ENCODE measurements around the gene HOXD4.

The HOXD4 gene

DNA sequence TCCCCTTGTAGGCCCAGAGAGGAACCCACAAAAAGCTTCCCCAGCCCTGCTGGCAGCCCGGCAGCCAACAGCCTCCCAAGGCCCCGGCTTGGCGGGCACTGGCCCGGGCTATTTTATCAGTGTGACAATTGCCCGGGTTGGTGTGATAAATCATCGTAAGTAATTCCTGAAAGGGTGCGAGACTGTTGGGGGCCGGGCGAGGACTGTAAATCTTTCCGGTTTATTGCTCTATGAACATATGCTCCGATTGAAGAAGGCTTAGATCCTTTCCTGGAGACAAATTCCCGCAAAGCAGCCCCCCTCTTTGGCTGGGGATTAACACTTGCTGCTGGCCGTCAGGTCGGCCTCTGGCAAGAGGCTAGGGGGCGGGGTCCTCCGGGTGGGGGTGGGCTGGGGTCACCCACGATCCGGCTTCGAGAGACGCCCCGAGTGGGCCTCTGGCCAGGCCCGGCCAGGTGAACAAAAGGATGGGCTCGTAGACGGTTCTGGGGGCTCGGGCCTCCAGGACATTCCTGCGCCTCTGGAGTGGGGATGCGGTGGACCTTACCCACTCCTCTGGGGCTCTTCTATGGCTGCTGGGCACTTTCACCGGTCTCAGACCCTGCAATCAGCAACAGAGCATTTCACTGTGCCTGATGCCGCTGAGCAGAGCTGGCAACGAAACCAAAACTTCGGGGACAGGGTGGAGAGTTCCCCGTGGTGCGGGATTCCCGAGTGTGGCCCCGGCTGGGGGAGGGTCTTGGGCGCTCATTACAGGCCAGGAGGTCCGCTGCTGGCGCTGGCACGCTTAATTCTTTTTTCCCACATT, 7.7 kb downstream of the HOXD4 start:
- no peak for FAIRE-seq

DNA sequence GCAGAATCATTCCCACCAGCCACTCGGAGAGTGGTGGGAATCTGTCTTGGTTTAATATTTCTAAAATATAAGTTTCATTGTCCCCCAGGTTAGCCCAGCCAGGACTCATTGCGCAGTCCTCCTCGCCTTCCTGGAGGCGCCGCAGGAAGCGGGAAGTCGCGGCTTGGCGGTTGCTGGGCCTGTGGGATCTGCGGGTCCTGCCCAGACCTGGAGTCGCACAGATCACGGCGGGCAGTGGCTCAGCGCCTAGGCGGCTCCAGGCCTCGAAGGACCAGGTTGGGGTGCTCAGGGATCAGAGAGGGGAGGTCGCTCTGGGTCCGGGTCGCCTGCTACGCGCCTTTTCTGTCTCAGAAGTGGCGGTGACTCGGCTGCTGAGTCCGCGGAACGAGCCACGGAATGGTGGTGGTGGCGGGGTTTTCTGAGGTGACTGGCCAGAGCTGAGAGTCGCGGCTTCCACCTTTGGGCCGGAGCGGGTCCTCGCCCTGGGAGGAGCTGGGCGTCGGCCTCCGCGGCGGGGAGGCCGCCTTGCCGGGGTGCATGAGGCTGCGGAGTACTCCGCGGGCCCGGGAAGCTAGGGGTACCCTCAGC, 8.4 kb downstream of the HOXD4 start:
- FAIRE-seq: no peak

DNA sequence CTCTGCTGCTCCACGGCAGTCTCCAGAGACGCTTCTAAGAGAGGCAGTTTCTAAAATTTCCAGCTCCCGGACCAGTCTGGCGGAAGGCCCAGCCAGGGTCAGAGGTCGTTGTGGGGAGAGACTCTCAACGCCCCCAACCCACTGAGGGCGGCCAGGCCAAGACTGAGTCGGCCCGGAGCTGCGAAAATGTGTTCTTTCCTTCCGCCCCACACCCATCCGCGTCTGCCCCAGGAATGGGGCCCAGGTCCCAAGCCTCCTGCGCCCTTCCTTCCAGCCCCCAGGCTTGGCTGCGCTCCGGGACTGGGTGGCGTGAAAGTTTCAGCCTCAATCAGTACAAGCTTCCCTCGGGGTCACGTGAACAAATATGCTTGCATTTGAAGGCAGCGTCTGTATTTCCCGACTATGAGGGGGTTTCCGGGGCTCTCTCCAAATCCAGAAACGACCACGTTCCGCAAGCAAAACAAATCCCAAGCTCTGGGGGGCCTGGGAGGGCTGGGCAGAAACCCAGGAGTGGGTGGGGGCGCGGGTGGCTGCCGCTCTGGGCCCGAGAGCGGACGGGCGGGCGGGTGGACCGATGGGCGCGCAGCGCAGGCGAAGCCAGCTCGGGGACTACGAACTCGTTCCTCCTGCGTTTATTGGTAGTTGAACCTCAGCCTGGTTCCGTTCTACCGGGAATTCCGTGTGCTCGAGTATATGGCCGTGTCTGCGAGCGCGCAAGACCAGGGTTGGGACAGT, 9.1 kb downstream of the HOXD4 start:
- no peak for FAIRE-seq

DNA sequence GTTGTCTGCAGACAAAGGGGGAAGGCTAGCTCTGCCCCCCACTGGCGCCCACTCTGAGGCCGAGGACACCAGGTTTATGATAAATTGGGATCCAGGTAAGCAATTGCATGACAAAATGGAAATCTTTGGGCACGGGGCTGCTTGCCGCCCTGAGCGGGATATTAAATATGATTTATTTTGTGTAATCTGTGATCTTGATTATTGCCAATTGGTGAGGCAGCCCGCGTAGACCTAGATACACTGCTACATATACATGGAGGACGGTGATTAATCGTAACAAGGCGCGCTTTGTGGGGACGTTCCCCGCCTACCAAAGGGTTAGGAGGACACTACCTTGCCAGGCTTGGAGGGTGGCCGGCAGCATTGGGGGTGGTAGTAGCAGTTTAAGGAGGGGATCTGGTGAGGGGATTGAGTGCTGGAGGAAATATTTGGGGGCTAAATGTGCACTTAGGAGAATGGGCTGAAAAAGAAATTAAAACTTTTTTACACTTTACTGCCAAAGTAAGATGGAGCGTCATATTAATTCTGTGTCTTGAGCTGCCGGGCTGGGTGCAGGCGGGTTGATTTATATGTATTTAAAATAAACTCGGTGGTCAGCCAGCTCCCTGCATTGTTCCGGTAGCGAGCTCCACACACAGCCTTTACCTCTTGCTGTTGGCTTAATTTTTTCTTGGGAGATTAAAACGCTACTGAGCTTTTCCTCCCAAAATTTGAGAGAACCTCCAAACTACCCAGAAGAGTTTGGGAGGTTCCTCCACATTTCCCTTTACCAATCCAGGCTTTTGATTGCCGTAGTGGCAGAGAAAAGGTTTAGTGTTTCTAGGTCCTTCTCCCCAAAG, 9.9 kb downstream of the HOXD4 start:
- no peak for FAIRE-seq

DNA sequence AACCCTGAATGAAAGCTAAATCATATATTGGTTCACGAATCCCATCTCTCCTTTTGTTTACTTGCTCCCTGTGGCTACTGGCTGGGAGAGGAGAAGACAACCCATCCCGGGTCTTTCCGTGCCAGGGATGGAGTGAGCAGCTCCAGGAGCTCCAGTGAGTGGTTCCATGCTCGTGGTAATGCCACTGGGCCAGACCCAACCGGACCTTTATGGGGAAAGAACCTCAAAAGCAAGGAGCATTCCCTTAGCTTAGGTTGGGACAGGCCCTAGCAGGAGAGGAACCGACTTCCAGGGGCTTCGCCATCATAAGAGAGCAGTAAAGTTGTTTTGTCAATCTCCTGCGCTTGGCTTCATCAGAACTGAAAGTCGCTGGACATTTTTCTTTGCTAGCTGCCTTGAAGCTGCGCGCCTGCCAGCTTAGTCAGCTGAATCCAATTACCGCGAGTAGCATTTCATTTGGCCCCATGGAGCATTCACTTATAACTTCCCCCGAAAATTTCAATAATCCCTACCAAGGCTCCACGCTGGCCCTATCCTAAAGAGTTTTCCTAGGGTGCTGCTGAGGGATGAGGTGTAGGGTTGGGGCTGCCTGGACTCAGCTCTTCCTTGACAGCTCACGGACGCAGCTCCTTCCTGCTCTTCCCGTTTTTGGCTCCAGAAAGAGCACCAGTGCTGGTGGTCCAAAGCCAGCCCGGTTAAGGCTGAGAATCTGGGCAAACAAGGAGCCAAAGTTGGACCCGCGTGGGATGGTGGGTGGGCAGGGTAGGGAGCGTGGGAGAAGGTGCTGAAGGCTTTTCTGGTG, 10.7 kb downstream of the HOXD4 start:
- FAIRE-seq: no peak

DNA sequence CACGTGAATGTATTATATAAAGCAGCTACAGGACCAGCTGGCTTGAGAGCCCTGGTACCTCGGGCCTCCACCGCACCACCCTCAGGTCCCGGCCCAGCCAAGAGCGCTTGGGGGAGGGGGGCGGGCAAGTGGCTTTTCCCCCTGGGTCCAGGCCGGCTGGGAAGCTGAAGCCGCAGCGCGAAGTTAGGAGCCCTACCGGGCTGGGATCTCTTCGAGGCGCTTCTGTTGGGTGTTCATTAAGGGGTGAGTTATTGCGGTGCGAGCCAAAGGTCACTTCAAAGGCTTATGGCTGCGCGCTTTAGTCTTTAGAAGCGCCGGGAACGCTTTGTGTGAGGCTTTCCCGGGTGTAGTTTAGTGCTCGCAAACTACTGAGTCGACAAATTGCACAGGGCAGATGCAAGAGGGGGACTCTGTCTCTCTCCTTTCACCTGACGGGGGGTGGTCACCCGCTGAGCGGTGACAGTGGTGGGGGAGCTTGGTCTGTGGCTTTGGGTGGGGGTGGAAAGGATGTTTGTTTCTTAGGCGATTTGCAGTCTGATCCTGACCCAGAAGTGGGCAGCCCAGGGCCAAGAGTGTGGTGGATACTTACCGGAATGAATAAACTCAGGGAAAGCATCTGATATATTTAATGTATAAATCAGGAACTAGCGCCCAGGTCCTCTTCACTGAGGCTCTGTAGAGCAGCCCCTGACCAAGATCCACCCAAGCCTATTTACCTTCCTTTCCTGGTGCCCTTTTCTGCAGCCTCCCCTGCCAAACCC, 11.7 kb downstream of the HOXD4 start:
- no peak for FAIRE-seq

DNA sequence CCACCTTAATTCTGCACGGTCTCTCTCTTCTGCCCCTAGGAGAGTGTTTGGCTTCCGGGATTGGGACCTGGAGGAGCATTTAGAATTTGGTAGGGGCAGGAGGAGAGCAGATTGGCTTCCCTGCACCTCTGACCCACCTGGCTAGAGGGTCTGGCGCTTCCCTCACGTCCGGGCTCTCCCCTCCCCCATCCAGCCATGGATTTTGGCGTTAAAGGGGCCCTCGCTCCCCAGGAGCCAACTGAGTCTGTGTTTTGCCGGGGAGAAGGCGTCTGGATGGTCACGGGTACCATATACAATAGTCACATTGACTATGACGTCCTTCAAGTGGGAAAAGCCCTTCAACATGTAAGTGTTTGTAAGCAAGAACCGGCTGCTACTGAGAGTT, 12.3 kb downstream of the HOXD4 start:
- no peak for FAIRE-seq

DNA sequence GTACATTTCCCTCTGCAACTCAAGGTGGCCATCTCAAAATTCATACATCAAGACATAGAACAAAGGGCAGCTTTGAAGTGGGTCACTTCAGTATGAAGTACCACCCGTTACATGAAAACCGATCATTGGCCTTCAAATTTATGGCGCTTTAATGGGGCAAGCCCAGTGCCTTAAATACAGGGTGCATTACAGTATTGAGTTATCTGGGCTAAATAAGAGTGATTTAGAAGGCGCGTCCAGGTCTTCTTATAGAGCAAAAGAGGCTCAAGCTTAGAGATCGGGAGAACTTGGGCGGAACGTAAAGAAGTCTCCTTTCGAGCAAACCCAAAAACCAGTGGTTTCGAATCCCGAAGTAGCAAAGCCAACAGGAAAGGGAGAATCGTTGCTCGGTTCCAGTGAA, 12.9 kb downstream of the HOXD4 start:
- FAIRE-seq: no peak

DNA sequence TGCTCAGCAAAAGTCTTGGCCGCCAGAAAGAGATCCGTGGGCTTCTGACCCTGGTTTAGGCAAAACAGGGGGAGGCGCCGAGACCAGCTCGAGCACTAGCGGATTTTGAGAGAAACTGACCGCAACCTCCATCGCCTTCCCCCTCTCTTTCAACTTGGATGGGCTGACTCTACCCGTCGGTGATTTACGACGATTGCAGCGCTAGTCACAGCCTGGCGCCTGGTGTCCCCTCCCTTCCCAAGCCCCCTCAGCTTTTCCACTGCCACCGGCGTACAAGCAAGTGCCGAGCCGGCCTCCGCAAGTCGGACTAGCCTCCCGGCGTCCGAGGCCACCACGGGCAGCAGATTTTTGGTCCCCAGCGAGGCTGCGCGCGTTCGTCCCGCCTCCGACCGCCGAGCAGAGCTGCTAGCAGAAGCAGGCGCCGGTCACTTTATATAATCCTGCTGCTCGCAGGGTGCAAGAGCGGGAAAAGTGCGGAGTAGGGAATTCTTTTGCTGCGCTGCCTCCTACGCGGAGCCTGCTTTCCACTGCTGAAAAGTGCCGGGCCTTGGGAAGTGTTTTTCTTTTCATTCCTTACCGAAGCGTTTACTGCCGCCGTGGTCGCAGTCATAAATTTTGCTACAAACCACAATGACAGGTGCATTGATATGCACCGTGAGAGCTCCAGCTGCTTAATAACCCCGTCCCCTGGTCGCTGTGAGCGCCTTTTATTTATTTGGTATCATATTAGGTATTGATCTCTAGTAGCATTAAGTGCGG, 13.4 kb downstream of the HOXD4 start:
- no peak for FAIRE-seq

DNA sequence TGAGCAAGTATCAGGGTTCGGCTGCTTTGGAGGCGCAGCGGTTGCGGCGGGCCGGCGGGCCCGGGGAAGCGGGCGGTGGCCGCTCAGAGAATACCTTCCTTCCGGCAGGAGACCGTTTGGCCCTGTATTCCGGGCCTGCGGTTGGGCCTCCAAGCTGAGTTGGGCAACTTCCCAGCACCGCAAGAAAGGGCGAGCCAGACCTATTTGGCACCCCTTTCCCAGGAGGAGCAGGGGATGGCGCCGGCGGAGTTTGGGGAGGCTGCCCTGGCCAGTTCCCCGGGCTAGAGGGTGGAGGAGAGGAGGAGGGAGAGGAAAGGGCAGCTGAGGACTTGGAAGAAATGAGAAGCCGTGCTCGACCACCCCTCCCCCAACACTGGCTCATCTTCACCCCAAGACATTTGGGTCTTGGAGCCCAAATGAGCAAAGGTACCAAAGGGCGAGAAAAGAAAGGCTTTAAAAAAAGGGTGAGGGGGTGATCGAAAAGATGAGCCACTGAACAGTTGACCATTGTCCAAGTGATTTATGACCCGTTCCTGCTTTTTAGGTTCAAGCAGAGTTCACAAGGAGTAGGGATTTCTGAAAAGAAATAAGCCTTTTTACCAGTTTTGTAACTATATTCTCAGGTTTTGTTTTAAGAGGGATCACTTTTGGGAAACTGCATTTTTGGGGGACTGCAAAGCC, 14.2 kb downstream of the HOXD4 start:
- no peak for FAIRE-seq

DNA sequence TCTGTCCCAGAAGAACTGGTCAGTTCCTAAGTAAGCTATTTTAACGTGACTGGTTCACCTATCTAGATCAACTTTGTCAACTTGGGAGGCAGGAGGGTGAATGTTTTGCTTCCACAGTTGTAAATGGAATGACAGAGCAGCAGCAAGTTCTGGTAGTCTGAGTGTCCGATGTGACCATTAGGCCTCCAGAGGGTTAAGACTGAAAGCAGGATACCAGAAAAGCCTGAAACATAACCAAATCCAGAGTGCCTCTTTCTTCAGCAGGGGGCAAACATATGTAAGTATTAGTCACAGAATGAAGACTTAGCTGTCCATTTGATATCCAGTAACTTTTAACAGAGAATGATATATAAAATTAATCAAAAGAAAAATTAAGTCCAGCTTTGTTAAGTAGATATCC, 14.9 kb downstream of the HOXD4 start:
- no peak for FAIRE-seq

DNA sequence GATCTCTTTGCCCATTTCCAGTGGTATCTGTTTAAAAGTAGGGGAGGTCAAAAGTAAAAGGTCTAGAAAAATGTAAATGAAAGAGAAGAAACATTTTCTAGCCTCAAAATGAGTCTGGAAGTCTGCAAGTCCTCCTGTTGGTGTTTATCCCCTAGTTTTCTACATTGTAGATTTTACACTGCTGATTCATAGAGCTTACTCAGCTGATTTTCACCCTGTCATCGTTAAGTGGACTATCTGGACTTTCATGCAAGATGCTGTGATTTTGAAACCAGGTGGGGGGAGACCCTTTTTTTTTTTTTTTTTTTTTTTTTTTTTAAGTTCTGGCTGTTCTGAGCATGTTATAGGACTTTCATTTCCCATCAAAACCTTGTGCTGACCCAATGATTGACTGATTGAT, 16.0 kb downstream of the HOXD4 start:
- no peak for FAIRE-seq

DNA sequence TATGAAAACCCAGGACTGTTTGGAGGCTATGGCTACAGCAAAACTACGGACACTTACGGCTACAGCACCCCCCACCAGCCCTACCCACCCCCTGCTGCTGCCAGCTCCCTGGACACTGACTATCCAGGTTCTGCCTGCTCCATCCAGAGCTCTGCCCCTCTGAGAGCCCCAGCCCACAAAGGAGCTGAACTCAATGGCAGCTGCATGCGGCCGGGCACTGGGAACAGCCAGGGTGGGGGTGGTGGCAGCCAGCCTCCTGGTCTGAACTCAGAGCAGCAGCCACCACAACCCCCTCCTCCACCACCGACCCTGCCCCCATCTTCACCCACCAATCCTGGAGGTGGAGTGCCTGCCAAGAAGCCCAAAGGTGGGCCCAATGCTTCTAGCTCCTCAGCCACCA, 17.8 kb downstream of the HOXD4 start:
- FAIRE-seq: no peak

DNA sequence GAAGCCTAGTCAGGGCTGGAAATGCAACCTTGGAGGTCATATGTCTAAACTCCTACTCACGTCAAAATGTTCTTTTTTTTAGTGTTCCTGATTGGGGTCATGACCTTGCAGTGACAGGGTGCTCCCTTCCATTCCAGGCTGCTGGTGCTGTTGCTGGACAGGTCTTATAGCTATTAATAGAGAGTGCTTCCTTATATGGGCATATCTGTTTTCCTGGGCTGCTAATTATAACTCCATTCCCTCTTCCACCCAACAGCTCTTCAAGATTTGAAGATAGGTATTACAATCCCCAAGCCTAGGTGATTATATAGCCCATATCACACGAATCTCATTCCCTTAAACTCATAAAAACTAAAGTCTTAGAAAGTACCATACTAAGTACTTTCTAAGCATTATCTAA, 18.4 kb downstream of the HOXD4 start:
- no peak for FAIRE-seq

DNA sequence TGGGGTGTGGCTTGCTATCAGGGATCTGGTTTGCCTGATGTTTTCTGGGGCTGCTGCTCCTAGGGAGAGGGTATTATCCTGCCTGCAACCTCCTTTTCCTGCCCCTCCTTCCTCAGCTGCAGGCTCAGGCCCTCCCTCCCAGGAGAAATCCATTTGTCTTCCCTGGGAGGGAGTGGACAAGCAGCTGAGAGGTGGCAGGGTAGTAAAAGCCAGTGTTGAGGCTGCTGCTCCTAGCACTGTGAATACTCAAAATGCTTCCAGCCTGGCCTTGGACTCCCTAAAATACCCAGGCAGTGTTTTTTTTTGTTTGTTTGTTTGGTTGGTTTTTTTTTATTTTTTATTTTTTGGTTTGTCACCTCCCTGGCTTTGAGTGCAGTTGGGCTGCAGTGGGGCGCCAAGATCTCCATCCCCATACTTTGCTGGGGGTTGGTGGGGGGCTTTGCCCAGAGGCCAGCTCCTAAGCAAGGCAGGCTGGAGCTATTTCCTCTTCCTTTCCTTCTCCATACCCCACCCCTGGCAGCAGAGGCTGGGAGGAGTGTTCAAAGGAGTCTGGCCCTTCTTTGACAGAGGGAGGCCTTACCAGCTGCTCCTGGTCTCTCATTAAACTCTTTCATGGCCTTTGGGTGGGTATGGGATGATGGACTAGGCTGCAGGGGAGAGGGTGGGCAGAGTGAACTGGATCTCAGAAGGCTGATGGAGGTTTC, 19.4 kb downstream of the HOXD4 start:
- no peak for FAIRE-seq

DNA sequence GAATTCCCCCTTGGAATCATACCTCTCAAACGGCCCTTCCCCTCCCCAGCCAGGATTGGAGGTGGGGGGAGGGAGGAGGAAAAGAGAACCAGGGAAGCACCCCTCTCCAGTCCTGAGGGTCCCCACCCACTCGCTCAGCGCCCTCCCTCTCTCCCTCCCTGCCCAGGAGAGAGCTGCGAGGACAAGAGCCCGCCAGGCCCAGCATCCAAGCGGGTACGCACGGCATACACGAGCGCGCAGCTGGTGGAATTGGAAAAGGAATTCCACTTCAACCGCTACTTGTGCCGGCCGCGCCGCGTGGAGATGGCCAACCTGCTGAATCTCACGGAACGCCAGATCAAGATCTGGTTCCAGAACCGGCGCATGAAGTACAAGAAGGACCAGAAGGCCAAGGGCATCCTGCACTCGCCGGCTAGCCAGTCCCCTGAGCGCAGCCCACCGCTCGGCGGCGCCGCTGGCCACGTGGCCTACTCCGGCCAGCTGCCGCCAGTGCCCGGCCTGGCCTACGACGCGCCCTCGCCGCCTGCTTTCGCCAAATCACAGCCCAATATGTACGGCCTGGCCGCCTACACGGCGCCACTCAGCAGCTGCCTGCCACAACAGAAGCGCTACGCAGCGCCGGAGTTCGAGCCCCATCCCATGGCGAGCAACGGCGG, 20.1 kb downstream of the HOXD4 start:
- no peak for FAIRE-seq

DNA sequence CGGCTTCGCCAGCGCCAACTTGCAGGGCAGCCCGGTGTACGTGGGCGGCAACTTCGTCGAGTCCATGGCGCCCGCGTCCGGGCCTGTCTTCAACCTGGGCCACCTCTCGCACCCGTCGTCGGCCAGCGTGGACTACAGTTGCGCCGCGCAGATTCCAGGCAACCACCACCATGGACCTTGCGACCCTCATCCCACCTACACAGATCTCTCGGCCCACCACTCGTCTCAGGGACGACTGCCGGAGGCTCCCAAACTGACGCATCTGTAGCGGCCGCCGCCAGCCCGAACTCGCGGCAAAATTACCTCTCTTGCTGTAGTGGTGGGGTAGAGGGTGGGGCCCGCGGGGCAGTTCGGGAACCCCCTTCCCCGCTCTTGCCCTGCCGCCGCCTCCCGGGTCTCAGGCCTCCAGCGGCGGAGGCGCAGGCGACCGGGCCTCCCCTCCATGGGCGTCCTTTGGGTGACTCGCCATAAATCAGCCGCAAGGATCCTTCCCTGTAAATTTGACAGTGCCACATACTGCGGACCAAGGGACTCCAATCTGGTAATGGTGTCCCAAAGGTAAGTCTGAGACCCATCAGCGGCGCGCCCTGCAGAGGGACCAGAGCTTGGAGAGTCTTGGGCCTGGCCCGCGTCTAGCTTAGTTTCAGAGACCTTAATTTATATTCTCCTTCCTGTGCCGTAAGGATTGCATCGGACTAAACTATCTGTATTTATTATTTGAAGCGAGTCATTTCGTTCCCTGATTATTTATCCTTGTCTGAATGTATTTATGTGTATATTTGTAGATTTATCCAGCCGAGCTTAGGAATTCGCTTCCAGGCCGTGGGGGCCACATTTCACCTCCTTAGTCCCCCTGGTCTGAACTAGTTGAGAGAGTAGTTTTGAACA, 20.9 kb downstream of the HOXD4 start:
- no peak for FAIRE-seq
